GM18868 (cell line): Measurements from ENCODE around the gene PTH2.

ENCODE experiments used
- ATAC-seq: cut with Tn5 transposase; IDR thresholded peaks from one replicate; pipeline ENCODE4 v1.9.1; 2021; ENCODE audit warnings: mild to moderate bottlenecking, moderate library complexity; ENCODE audit not compliant: unreplicated experiment

Gene PTH2

GRCh38 chr19:49432141-49433073 is 9.2 kb upstream of the PTH2 start:
- ATAC-seq = no peak

DNA sequence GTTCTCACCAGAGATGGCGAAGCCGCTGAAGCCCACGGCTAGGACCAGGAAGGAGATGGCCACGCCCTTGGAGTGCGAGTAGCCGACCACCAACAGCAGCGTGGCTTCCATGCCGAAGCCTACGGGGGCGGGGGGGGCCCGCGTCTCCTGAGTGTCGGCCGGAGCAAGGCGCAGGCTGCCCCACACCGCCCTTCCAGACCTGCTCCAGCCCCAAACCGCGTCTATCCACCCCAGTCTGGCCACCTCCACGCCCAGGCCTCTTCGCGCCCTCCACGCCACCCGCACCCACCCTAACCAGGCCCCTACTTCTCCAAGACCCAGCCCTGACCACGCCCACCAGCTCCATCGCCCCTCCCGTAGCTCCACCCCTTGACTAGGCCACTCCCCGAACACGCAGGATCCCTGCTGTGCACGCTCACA is 8.1 kb upstream of the PTH2 start:
- ATAC-seq = no peak

DNA sequence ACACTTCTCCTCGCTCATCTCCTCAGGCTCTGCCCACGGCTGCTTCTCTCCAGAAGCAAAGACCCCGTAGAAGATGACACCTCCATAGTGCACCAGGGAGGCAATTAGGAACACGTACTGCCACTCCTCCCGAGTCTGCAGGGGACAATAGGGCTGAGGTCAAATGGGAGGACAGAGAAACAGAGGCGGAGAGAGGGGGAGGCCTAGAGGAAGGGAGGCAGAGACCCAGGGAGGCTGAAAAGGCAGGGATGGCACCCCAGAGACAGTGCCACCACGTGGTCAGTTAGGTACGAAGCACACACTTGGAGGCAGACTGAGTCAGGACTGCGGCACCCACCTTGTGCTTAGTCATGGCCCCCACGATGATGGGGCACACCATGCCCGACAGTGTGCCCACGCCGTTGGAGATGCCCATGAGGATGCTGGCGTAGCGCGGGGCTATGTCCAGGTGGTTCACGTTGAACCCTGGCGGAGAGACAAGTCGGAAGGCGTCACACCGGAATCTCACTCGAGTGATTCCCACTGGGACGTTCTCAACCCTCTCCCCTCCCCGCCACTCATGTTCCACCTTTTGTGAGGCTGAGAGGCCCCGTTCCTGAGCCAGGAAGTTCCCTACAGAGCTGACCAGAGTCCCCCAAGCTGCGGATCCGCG is 7.6 kb upstream of the PTH2 start:
- no peak for ATAC-seq

- no peak for ATAC-seq
Measured at GRCh38 chr19:49430172-49430677, 7.0 kb upstream of the PTH2 start.

GRCh38 chr19:49428547-49429451 is 5.6 kb upstream of the PTH2 start:
- ATAC-seq = no peak

DNA sequence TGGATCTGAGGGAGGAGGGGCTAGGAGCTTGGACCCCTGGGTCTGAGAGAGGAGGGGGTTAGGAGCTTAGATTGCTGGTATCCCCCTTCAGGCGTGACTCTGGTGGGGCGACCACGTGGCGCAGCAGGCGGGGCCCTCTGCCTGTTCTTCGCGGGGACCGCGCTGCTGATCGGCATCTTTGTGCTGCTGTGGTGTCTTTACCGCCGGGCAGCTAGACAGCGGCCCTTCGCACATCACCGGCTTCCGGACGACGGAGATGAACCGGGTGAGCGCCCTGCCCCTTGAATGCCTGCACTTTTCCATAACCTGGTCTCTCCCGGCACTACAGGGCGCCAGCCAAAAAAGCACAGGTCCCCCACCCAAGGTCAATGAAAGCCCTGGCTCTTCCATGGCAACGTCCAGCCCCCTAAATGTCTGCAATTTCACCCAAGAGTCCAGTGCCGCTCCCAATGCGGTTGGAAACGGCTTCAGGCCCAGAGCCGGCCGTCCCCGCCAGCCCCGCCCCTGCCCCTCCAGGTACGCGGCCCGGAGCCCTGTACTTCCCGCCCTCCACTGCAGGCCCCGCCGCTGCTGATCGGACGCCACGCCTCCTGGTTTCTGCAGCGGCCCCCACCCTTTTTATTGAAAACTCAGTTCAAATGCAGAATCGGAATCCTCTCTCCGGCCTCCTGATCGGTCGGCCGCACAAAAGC is 4.8 kb upstream of the PTH2 start:
- no peak for ATAC-seq

- no peak for ATAC-seq
Measured at GRCh38 chr19:49427339-49427738, 4.1 kb upstream of the PTH2 start.

GRCh38 chr19:49425922-49426592 is 2.8 kb upstream of the PTH2 start:
- ATAC-seq = no peak

DNA sequence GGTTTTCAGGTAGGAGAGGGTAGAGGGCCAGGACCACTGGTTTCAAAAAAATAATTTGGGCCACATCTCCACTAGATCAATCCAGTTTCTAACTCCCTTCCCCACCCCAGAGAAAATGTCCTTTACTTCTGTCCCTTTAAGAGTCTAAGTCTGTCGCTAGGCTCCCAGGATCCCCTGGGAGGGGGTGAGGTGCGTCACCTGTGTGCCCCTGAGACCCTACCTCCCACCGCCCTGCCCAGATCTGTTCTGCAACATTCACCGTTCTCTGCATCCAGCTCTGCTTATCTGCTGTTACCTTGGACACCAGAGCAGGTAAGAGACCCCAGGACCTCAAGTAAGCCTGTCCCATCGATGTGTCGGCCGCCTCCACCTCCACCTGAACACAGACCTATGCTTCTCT is 1.9 kb upstream of the PTH2 start, which contains the start of gene GFY:
TSS of gene GFY (plus strand) at position 211 of the 400 bp plus-strand sequence. CDS start 1,043 bp downstream, outside the sequence.
- ATAC-seq = no peak

DNA sequence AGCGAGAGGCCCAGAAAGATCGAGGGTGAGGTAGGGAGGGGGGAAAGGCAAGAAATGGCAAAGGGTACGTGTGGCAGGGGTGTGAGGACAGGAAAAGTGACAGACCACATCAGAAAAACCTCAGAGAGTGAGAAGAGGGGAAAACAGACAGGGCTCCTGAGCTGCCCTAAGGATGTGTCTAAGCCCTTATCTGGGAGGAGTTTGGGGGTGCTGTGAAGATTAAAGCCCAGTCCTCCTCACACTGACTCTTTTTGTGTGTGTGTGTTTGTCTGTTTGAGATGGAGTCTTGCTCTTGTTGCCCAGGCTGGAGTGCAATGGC is 703 bp upstream of the PTH2 start:
- ATAC-seq = no peak

GRCh38 chr19:49422407-49423070 is 702 bp downstream of the PTH2 start:
- ATAC-seq = no peak

- ATAC-seq = no peak
Measured at GRCh38 chr19:49421878-49422202, 1.4 kb downstream of the PTH2 start.

DNA sequence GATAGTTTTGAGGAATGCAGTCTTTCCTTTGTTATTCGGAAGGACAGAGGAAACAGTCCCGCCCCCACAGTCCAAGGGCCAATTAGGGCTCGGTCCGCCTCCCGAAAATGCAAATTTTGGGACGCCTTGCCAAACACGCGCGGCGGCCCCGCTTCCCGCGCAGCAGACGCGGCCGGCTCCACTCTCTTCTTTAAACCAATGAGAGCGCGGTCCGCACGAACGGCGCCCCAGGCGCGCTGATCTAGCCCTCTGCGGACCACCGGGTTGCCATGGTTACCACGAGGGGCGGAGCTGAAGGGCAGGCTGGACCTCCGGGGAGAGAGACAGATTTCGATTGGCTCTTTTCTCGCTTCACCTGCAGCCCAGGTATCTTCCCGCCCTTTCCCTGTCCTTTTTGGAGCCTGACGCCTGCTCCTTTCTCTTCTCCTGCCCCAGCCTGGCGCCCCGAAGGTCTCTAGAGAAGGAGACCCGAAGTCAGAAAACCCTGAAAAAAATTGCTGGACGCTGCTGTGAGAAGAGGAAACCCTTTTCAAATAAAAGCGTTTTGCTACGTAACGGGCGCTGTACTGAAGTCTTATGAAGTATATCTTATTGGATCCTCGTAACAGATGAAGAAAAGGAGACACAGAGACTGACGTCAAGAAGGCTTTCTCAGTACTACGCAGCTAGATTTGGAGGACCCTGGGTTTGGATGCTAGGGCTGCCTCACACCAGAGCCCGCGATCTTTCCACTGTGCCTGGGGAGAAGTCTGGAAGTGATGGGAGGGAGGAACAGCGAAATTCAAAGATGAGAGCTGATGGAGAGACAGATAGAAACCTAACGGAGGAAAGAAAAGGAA is 2.0 kb downstream of the PTH2 start:
- ATAC-seq = no peak

- ATAC-seq = no peak
Measured at GRCh38 chr19:49420227-49420626, 3.0 kb downstream of the PTH2 start.

GRCh38 chr19:49419173-49419572 is 4.1 kb downstream of the PTH2 start:
- ATAC-seq = no peak

DNA sequence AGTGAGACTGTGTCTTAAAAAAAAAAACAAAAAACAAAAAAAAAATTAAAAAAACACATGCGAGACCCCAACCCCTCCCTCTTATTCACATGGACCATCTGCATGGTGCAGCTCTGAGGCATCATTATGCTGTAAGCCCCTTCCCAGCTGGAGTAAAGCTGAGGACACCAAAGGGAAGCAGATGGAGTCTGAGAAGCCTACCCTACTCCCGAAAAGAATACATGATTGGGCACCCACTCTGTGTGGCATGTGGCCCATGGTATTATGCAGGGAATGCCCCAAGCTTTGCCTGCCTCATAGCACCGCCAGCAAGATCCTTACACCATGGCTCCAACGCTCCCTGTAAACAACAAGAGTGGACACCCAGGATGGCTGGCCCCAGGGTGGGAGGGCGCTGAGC is 4.7 kb downstream of the PTH2 start:
- ATAC-seq = no peak

DNA sequence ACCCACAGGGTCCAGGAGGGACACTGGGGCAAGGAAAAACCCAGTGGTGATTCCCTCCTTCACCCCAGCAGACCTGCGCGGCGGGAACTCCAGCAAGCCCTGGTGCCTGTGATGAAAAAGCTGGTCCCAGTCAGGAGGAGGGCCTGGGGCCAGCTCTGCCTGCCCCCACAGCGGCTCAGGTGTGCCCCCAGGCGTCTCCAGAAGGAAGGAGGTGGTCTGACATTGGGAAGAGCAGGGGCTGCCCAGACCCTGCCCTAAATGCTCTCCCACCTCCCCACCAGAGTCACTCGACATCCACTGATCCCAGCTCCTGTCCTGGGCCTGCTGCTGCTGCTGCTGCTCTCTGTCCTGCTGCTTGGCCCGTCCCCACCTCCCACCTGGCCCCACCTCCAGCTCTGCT is 6.2 kb downstream of the PTH2 start:
- no peak for ATAC-seq

DNA sequence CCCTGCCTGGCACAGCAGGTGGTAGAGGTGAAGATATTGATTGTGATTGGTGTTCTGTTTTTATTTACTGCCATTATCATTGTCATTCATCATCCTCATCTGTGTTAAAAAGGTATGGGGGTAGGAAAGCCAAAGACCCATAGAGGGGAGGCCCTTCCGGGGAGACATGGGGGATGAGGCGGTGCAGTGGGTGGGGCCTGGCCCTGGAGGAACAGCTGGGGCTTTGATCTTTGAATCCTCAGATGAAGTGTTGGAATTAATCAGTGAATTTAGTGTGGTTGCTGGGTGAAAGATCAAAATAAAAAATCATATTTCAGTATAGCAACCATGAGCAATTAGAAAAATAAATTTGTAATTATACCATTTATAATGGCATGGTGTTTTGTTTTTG is 7.4 kb downstream of the PTH2 start:
- ATAC-seq = no peak
